Stimulated activated CD4-positive, alpha-beta T cell treated with anti-CD3 and anti-CD28 coated beads, Interleukin-1b, Interleukin-23, amount 100 ng/mL, for 1 hour (primary cell): ENCODE data around the gene CC2D2A.
"Not testable (repeated sequence)": the region's sequence is repeated elsewhere in the genome, so short reads cannot be mapped to it uniquely, and the experiment has no call there.

Source experiments
- DNase-seq, 2 donors: peaks; one replicate each; pipeline ENCODE4 v3.0.0-alpha.2; 2020; ENCODE audit warnings: low read depth in 2 of 2

The CC2D2A gene

GRCh38 chr4:15516494-15516893 is 46.8 kb downstream of the CC2D2A start:
- no peak for DNase-seq

- DNase-seq: not testable (repeated sequence)
Observed at GRCh38 chr4:15517681-15518080, 48.0 kb downstream of the CC2D2A start.

- no peak for DNase-seq
Observed at GRCh38 chr4:15521442-15522039, 51.9 kb downstream of the CC2D2A start.

GRCh38 chr4:15525080-15525479 is 55.4 kb downstream of the CC2D2A start:
- DNase-seq: no peak

DNA sequence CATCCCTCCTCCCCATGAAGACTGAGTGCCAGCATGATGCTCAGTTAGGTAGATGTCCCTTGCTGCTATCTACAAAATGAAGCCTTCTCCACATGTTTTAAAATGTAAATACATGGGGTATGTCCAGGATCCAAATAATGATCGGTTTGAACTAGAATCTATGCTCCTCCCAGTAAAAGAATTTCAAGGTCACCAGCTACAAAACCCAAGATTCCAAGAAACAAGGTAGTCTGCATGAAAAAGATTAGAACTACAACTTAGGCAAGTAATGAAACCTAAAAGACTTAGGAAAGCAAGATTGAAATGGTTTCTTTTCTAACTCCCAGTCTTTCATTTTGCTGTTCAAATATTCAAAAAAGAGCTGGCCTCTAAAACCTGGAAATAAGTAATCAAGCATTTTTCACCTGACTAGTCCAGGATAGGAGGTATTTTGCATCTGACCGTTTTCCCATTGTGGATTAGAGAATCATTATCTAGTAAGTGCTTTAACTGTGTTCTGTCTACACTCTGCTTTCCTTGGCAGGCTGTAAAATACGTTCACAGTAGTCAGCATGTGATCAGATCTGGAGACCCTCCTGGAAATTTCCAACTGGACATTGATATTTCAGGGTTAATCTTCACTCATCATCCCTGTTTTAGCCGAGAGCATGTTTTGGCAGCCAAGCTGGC is 57.4 kb downstream of the CC2D2A start:
- DNase-seq: no peak

DNA sequence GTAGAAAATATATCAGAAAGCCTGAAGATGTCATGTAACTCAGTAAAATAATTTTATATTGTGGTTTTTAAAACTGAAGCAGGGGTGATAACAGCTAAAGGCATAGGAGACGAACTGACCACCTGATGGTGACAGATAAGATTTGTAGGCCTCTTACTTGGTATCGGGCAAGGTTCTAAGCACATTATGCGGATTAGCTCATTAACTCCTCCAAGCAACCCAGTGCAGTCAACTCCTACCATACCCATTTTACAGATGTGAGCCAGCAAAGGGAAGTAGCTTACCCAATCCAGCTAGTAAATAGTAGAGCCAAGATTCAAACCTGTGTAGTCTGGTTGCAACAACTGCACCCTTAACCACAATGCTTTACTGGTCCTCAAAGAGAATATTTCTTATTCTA is 62.1 kb downstream of the CC2D2A start:
- no peak for DNase-seq

DNA sequence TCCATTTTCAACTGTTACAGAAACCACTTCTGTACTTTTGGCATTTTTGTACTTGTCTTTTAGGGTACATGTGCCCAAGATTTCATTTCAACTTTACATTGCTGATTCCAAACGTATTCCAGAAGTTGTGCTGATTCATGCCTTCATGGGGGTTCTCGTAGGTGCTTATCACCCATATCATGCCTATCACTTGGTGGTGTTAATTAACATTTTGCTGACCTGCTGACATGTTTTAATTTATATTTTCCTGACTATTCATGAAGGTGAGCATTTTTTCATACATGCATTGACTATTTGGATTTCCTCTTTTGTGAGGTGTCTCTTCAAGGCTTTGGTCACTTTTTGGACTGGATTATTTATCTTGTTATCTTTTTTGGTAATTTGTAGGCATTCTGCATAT is 64.1 kb downstream of the CC2D2A start:
- no peak for DNase-seq

- no peak for DNase-seq
Observed at GRCh38 chr4:15535599-15535998, 65.9 kb downstream of the CC2D2A start.

- no peak for DNase-seq
Observed at GRCh38 chr4:15536552-15537499, 67.1 kb downstream of the CC2D2A start.

GRCh38 chr4:15541941-15542340 is 72.3 kb downstream of the CC2D2A start:
- no peak for DNase-seq

DNA sequence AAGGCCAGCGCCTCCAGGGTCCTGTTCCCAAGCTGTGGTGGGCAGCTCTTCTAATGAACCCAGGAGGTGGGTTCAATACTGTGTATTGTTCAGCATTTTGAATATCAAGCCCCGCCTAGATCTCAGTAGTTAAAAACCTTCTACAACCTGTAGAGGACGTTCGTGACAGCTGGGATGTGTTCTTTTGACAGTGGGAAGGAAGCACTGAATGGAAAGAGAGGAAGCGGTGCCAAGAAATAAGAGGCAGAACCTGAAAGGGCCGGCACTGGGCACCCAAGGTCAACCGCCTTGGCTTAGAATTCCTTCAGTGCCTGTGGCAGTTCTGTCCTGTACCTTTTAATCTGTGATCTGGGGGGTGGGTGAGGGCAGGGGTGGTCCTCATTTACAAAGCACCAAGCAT is 73.1 kb downstream of the CC2D2A start:
- DNase-seq: no peak

GRCh38 chr4:15543537-15544247 is 74.0 kb downstream of the CC2D2A start:
- no peak for DNase-seq

DNA sequence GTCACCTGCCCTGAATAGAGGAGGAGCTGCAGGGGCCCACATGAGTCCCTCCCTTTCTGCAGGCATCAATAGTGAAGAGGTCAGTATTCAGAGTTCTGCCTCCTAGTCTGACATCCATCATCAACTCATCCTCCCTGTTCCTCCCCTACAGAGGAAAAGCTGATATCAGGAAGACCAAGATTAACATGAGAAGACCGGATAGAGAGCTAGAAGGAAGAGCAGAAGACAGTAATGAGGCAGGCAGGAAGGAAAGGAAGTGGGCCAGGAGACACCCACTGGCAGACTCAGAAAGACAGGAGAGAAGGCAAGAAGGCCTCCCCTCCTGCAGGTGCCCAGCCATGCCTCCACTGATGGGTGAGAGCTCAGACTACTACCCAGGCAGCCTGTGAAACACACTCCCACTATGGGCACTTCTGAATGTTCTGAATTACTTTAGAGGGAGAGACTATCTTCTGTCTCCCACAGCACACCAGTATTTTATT is 74.6 kb downstream of the CC2D2A start:
- no peak for DNase-seq

DNA sequence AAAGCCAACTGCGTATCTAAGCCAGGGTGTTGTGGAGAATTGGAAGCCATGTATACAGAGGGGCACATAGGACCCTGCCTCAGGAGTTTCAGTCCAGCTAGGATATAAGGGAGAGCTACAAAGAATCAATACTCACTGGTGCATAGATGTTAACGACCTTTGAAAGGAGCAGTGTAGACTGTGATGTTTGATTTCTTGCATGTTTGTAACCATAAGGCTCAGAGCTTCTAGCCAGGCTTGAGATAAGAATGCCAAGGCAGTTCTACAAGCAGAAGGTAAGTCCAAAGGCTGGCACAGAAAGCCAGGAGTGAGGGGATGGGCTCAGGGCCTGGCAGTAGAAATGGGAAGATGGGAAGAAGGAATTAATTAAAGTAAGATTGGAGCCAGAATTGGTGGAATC is 75.7 kb downstream of the CC2D2A start:
- DNase-seq: no peak

- no peak for DNase-seq
Observed at GRCh38 chr4:15547392-15547791, 77.7 kb downstream of the CC2D2A start.

GRCh38 chr4:15550491-15550890 is 80.8 kb downstream of the CC2D2A start:
- no peak for DNase-seq

- DNase-seq: no peak
Observed at GRCh38 chr4:15551740-15552446, 82.2 kb downstream of the CC2D2A start.

DNA sequence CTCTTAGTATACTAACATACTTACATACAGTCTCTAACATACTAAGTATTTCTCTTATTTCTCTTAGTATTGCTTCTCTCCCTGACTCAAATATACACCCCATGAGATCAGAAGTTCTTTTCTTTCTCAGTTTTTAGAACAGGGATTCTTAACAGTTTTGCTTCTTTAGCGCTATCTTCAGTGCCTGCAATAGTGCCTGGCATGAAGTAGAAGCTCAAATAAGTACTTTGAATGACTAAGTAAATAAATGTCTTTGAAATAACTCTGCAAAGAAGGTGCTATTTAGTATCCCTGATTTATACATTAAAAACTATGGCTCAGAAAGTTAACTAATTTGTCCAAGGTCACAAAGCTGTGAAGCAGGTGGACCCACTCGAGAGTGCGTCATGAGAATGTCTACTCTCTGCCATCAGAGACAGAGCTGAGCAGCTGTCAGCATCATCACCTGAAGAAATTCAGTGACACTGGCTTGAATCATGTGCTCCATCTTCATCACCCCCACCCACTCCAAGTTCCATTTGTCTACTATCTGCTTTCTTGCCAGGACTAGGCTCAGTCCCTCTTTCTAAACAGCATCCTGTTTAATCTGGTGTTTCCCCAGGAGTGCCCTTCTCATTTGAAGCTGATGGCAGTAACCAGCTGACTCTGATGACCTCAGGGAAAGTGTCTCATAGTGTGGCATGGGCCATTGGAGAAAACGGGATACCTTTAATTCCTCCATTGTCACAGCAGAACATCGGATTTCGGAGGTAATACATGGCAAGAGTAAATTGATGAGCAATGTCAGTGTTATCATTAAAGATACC is 83.1 kb downstream of the CC2D2A start:
- no peak for DNase-seq

- no peak for DNase-seq
Observed at GRCh38 chr4:15556511-15557092, 86.9 kb downstream of the CC2D2A start.
